ENCODE data around the gene EP400.
"Not testable (repeated sequence)": the region's sequence is repeated elsewhere in the genome, so short reads cannot be mapped to it uniquely, and the experiment has no call there.

The EP400 gene

DNA sequence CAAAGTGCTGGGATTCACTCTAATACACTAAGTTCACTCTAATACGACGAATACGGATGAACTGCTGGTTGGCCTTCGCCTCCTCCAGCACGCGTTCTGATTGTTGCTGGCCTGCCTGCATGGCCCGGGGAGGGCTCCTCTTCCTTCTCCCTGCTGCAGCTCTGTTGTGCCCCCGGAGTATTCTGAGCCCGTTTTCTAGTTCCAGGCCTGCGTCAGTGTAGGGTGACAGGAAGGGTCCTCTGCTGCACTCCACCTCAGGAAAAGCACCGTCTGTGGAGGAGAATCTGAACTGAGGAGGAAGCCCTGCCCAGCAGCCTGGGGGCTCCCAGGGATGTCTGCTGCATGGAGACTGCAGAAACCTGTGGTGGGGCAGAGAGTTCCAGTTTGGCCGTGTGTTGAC is 150.0 kb downstream of the EP400 start:
- no peak for DNase-seq

- DNase-seq, result no peak
Observed at GRCh38 chr12:132100306-132101065, 150.7 kb downstream of the EP400 start.

GRCh38 chr12:132102297-132102696 is 152.6 kb downstream of the EP400 start:
- no peak for DNase-seq

GRCh38 chr12:132103072-132103471 is 153.3 kb downstream of the EP400 start:
- DNase-seq, result not testable (repeated sequence)

GRCh38 chr12:132103542-132104308 is 154.0 kb downstream of the EP400 start:
- DNase-seq, result no peak

- no peak for DNase-seq
Observed at GRCh38 chr12:132105467-132105866, 155.7 kb downstream of the EP400 start.

GRCh38 chr12:132106921-132107320 is 157.2 kb downstream of the EP400 start:
- DNase-seq, result no peak

- DNase-seq, result no peak
Observed at GRCh38 chr12:132108211-132108832, 158.6 kb downstream of the EP400 start.

DNA sequence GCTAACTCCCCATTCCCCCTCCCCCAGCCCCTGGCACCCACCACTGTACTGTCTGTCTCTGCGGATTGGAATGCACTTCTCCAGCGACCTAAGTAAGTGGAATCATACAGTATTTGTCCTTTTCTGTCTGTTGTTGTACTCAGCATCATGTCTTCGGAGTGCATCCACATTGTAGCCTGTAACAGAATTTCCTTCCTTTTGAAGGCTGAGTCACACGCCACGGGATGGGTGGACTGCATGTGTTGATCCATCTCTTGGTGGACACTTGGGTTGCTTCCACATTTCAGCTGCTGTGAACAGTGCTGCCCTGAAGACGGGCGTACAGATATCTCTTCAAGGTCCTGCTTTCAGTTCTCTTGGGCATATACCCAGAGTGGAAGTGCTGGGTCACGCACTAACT is 160.0 kb downstream of the EP400 start:
- DNase-seq, result no peak

DNA sequence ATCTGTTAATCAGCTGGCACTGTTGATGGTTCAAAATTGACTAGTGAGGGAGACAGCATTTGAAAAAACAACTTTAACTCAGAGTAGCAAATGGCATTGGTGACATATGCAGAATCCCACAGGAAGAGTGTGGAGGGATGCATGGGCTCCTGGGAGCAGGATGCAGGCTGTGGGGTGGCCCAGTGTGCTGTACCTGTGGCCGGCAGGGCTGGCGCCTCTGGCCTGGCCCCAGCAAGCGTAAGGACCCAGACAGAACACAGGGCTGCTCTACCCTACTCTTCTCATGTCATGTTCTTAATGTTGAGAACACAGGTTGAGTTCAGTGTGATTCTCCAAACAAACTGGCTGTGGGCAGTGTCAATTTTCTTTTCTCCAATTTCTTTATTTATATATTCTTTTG is 160.9 kb downstream of the EP400 start:
- no peak for DNase-seq

- DNase-seq, result no peak
Observed at GRCh38 chr12:132111654-132112304, 162.0 kb downstream of the EP400 start.

- DNase-seq, result no peak
Observed at GRCh38 chr12:132114667-132115066, 164.9 kb downstream of the EP400 start.

- DNase-seq, result no peak
Observed at GRCh38 chr12:132115500-132115899, 165.8 kb downstream of the EP400 start.

DNA sequence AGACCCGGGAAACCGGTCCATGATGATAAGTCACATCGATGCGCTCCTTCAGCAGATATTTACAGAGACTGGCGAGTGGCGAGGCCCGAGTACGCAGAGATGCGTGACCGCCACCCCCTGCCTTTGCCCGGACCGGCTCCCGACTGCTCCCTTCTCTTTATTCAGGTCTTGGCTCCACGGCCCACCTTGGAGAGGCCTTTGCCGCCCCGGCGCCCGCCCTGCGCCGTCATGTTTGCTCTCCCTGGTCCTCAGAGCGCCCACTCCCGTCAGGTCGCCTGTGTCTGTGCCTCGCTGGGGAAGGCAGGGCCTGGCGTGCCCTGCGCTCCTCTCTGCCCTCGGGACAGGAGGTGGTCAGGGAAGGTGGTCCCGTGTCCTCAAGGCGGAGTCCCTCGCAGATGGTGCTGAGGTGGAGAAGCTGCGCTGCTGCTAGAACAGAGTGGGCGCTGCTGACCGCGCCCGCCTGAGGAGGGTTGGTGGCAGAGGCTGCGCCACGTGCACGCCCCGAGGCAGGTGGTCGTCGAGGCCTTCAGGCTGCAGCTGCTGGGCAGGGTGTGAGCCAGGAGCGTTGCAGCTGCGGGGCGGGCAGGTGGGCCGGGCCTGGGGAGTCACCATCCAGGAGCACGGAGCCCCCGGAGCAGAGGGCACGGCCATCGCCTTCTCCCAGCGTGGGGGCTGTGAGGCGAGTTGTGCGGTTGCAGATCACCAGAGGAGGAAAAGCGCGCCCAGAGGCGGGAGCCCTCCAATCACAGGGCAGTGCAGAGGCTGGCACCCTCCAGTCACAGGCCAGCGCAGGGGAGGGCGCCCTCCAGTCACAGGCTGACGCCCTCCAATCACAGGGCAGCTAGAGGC is 167.2 kb downstream of the EP400 start:
- DNase-seq, result no peak

GRCh38 chr12:132117558-132117875 is 167.8 kb downstream of the EP400 start:
- no peak for DNase-seq

- no peak for DNase-seq
Observed at GRCh38 chr12:132118876-132119275, 169.1 kb downstream of the EP400 start.

DNA sequence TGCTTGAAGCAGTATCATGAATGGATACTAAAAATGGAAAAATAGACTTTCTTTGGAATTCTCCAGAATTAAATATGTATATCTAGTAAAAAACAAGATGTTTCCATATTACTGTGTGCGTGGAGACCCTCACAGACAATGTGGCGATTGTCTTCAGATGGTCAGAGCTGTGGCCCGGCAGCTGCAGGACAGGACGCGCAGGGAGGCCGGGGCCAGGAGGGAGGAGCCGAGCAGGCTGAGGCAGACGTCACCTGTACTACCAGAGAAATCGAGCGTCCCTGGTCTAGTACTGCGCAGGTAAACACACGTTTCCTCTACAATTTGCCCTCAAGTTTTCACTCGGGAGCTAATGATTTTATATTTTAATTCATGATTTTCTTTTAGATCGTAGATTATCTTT is 171.5 kb downstream of the EP400 start:
- no peak for DNase-seq

DNA sequence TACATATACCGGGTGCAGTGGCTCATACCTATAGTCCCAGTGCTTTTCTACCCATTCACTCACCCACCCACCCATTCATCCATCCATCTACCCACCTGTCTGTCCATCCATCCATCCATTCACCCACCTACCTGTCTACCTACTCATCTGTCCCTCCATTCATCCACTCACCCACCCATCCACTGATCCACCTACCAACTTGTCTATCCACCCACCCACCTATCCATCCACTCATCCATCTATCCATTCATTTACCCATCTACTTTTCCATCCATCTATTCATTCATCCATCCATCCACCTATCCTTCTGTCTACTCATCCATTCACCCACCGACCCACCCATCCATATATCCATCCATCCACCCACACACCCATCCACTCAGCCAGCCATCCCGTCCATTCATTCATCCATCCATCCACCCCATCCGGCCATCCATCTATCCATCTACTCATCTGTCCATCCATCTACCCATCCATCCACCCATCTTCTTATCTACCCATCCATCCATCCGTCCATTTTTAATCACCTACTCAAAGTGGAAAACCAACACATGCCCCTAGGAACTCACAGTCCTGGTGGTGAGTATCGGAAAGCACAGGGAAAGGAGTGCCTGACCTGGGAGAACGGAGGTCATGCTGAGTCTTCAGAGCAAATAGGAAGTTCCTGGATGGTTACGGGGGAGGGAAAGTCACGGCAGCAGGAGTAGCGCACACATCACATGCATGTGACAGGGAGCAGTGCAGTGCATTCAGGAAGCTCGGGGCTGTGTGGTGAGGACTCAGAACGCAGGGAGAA is 174.4 kb downstream of the EP400 start:
- no peak for DNase-seq

GRCh38 chr12:132124766-132125425 is 175.2 kb downstream of the EP400 start:
- DNase-seq, result no peak

GRCh38 chr12:132125736-132126135 is 176.0 kb downstream of the EP400 start:
- no peak for DNase-seq

DNA sequence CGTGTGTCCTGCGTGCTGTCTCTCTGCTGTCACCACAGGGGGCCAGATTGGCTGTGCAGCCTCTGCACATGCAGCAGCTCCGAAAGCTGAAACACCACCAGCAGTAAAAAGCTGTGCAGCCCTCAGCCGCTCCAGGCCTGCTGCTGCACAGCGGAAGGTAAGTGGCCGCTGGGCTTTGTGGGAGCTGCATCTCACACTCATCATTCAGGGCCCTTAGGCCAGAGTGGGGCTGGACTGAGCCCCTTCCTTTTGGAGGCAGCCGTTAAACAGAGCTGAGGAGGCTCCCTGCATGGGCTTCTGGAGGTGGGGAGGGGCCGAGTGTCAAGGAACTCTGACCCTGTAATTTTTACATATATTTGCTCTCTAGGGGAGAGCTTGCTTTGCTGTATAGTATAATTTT is 177.3 kb downstream of the EP400 start:
- no peak for DNase-seq
